Activated CD4-positive, alpha-beta T cell treated with anti-CD3 and anti-CD28 coated beads for 36 hours (primary cell): ENCODE data around the gene TBC1D24. TPM values are rescaled to one million over a fixed set of nuclear protein-coding genes. Genes with fewer than 3 reads are reported as not detected.
"Not testable (repeated sequence)": the region's sequence is repeated elsewhere in the genome, so short reads cannot be mapped to it uniquely, and the experiment has no call there.

Source experiments
- ATAC-seq: fragments of 200-7000 bp; cut with Tn5 transposase; one replicate; pipeline ENCODE4 v1.10.0; 2021; ENCODE audit warnings: mild to moderate bottlenecking, moderate library complexity
- CTCF ChIA-PET: fragments of 350-600 bp; sonication (Branson Sonifier 250); formaldehyde crosslinking; loops from one replicate; lab custom pipeline; 2021; ENCODE audit warnings: antibody characterized with exemption; lab: Charles Lee
- POLR2A ChIA-PET: fragments of 350-600 bp; sonication (Branson Sonifier 250); formaldehyde crosslinking; loops from one replicate; lab custom pipeline; 2021; ENCODE audit warnings: antibody characterized with exemption, inconsistent platforms; lab: Charles Lee
- DNase-seq: peaks from one replicate; pipeline ENCODE4 v3.0.0-alpha.2; 2020
- H3K27ac Mint-ChIP-seq: one replicate; pipeline ENCODE4 v1.8.0; 2021; ENCODE audit warnings: mixed read lengths
- H3K27me3 Mint-ChIP-seq: one replicate; pipeline ENCODE4 v1.8.0; 2021; ENCODE audit warnings: mixed read lengths
- H3K36me3 Mint-ChIP-seq: one replicate; pipeline ENCODE4 v1.8.0; 2021; ENCODE audit warnings: low read depth, mixed read lengths
- H3K4me1 Mint-ChIP-seq: one replicate; pipeline ENCODE4 v1.8.0; 2021; ENCODE audit warnings: mixed read lengths
- H3K4me3 Mint-ChIP-seq: one replicate; pipeline ENCODE4 v1.8.0; 2021; ENCODE audit warnings: mild to moderate bottlenecking, moderate library complexity, mixed read lengths
- H3K9me3 Mint-ChIP-seq: one replicate; pipeline ENCODE4 v1.8.0; 2021; ENCODE audit warnings: low read depth, mixed read lengths
- intact Hi-C, 2 experiments: fragments of 100-400 bp; cut with DNase I in 1 of 2; cut with micrococcal nuclease in 1 of 2; formaldehyde crosslinking; loops; one replicate each; pipeline versions ENCODE4 v1.14.2 to v1.15.1; 2022 to 2024; cut with DNase I, micrococcal nuclease
- total RNA-seq, 2 experiments: library from RNA; stranded (reverse); gene quantifications; one replicate each; pipeline ENCODE4 v1.2.3, GENCODE V29; 2021

Gene TBC1D24
- total RNA-seq, 2 experiments from 2014 or later, result 10.4 to 12.7 TPM

- ATAC-seq (no peak), DNase-seq (peak; percentile 18)
- Mint-ChIP-seq H3K9me3 (no peaks in the 10 kb centered on the region), H3K27me3 (no peaks in the 10 kb centered on the region), H3K36me3 (peaks cover 2% of the 10 kb centered on the region), H3K27ac (peak overlapping the region; percentile 84), H3K4me1 (peaks cover 15% of the 10 kb centered on the region), H3K4me3 (peak overlapping the region; percentile 82)
- CTCF ChIA-PET, result interaction anchor here (1.0 kb wide), 2 partner anchors 10 to 21 kb away, joined by 3 read pairs; partner anchors contain the start of gene AMDHD2
- intact Hi-C loops, result loop anchor here (1.0 to 5.0 kb wide), 5 partner anchors 10 to 823 kb away; partner anchors contain the start of genes AMDHD2 (in 1 of the 2), ATP6V0C (in 1 of the 2), HCFC1R1 (in 1 of the 2) and MAPK8IP3 (in 1 of the 2)
- POLR2A ChIA-PET, result interaction anchor here (2.0 kb wide), 1 partner anchor 10 kb away, joined by 8 read pairs; the partner anchor contains the start of gene AMDHD2
Observed at GRCh38 chr16:2530629-2531318, 55.8 kb downstream of the TBC1D24 start.

GRCh38 chr16:2531371-2531695 is 56.4 kb downstream of the TBC1D24 start, which contains the start of gene CEMP1:
CEMP1 (minus strand) TSS chr16:2531408; CDS start chr16:2531073, 335 bp downstream.
- DNase-seq, result no peak
- Mint-ChIP-seq H3K27me3 (no peaks in the 10 kb centered on the region), H3K4me1 (peaks cover 15% of the 10 kb centered on the region), H3K4me3 (peak within 1 kb of the TSS; percentile 82), H3K36me3 (peaks cover 2% of the 10 kb centered on the region), H3K27ac (peak within 1 kb of the TSS; percentile 97), H3K9me3 (no peaks in the 10 kb centered on the region)
- ChIA-PET CTCF (interaction anchor here (0.5 to 1.0 kb wide), 3 partner anchors 11 to 72 kb away, joined by 3 read pairs; partner anchors contain the start of gene AMDHD2), POLR2A (interaction anchor here (2.0 kb wide), 1 partner anchor 11 kb away, joined by 8 read pairs; the partner anchor contains the start of gene AMDHD2)
- peak; percentile 0 for ATAC-seq
- intact Hi-C loops, result loop anchor here (1.0 to 5.0 kb wide), 5 partner anchors 11 to 824 kb away; partner anchors contain the start of genes AMDHD2 (in 1 of the 2), ATP6V0C (in 1 of the 2), HCFC1R1 (in 1 of the 2) and MAPK8IP3 (in 1 of the 2)

- Mint-ChIP-seq H3K27me3 (no peaks in the 10 kb centered on the region), H3K9me3 (no peaks in the 10 kb centered on the region), H3K27ac (peak overlapping the region; percentile 97), H3K4me1 (peaks cover 17% of the 10 kb centered on the region), H3K36me3 (peaks cover 2% of the 10 kb centered on the region), H3K4me3 (peak overlapping the region; percentile 82)
- peak; percentile 94 for ATAC-seq
- peak; percentile 99 for DNase-seq
- intact Hi-C loops, result loop anchor here (1.0 to 5.0 kb wide), 6 partner anchors 12 to 825 kb away; partner anchors contain the start of genes AMDHD2 (in 2 of the 2), ATP6V0C (in 2 of the 2), HCFC1R1 (in 1 of the 2) and MAPK8IP3 (in 1 of the 2)
- ChIA-PET POLR2A (interaction anchor here (0.6 to 2.0 kb wide), 2 partner anchors 11 to 14 kb away, joined by 4 to 8 read pairs; partner anchors contain the start of gene AMDHD2), CTCF (interaction anchor here (0.5 to 0.7 kb wide), 2 partner anchors 71 to 316 kb away, joined by 3 read pairs; no protein-coding TSS in a partner anchor)
Observed at GRCh38 chr16:2531696-2532493, 57.0 kb downstream of the TBC1D24 start.

GRCh38 chr16:2532494-2533141 is 57.7 kb downstream of the TBC1D24 start:
- peak overlapping the region; percentile 82 for H3K4me3 Mint-ChIP-seq
- no peaks in the 10 kb centered on the region for H3K27me3 Mint-ChIP-seq
- CTCF ChIA-PET, result interaction anchor here (0.7 kb wide), 2 partner anchors 13 to 317 kb away, joined by 3 read pairs; no protein-coding TSS in a partner anchor
- ATAC-seq (peak; percentile 26), DNase-seq (peak; percentile 84)
- intact Hi-C loops, result loop anchor here (1.0 to 5.0 kb wide), 5 partner anchors 12 to 825 kb away; partner anchors contain the start of genes AMDHD2 (in 1 of the 2), ATP6V0C (in 1 of the 2), HCFC1R1 (in 1 of the 2) and MAPK8IP3 (in 1 of the 2)
- H3K27ac Mint-ChIP-seq, result peak overlapping the region; percentile 97
- POLR2A ChIA-PET, result interaction anchor here (0.6 to 2.0 kb wide), 2 partner anchors 12 to 13 kb away, joined by 4 to 8 read pairs; partner anchors contain the start of gene AMDHD2
- no peaks in the 10 kb centered on the region for H3K9me3 Mint-ChIP-seq
- peaks cover 21% of the 10 kb centered on the region for H3K4me1 Mint-ChIP-seq
- H3K36me3 Mint-ChIP-seq, result peaks cover 2% of the 10 kb centered on the region

GRCh38 chr16:2533142-2533755 is 58.3 kb downstream of the TBC1D24 start:
- not testable (repeated sequence) for H3K36me3 Mint-ChIP-seq, ATAC-seq, H3K9me3 Mint-ChIP-seq, H3K27me3 Mint-ChIP-seq
- POLR2A ChIA-PET, result interaction anchor here (2.0 kb wide), 1 partner anchor 13 kb away, joined by 8 read pairs; the partner anchor contains the start of gene AMDHD2
- CTCF ChIA-PET, result interaction anchor here (0.7 kb wide), 1 partner anchor 13 kb away, joined by 3 read pairs; no protein-coding TSS in a partner anchor
- peak overlapping the region; percentile 97 for H3K27ac Mint-ChIP-seq
- H3K4me3 Mint-ChIP-seq, result peak overlapping the region; percentile 82
- intact Hi-C loops, result loop anchor here (2.0 to 5.0 kb wide), 4 partner anchors 20 to 826 kb away; partner anchors contain the start of genes ATP6V0C (in 1 of the 2), HCFC1R1 (in 1 of the 2), MAPK8IP3 (in 1 of the 2) and NTN3 (in 1 of the 2)
- H3K4me1 Mint-ChIP-seq, result peaks cover 21% of the 10 kb centered on the region
- peak; percentile 7 for DNase-seq

- peaks cover 25% of the 10 kb centered on the region for H3K4me1 Mint-ChIP-seq
- CTCF ChIA-PET, result no interaction called here
- DNase-seq (no peak), ATAC-seq (no peak)
- no peak overlapping the region for H3K4me3 Mint-ChIP-seq
- intact Hi-C loops, result loop anchor here (2.0 to 5.0 kb wide), 4 partner anchors 21 to 827 kb away; partner anchors contain the start of genes ATP6V0C (in 1 of the 2), HCFC1R1 (in 1 of the 2), MAPK8IP3 (in 1 of the 2) and NTN3 (in 1 of the 2)
- H3K9me3 Mint-ChIP-seq, result no peaks in the 10 kb centered on the region
- H3K27me3 Mint-ChIP-seq, result no peaks in the 10 kb centered on the region
- POLR2A ChIA-PET, result no interaction called here
- H3K27ac Mint-ChIP-seq, result peak overlapping the region; percentile 60
- peaks cover 4% of the 10 kb centered on the region for H3K36me3 Mint-ChIP-seq
Observed at GRCh38 chr16:2533912-2534311, 59.0 kb downstream of the TBC1D24 start.

- ATAC-seq, H3K27me3 Mint-ChIP-seq, DNase-seq, H3K9me3 Mint-ChIP-seq, H3K4me3 Mint-ChIP-seq, CTCF ChIA-PET, POLR2A ChIA-PET, H3K36me3 Mint-ChIP-seq: not testable (repeated sequence)
- peak overlapping the region; percentile 60 for H3K27ac Mint-ChIP-seq
- H3K4me1 Mint-ChIP-seq, result peaks cover 29% of the 10 kb centered on the region
- intact Hi-C loops, result loop anchor here (5.0 kb wide), 3 partner anchors 62 to 827 kb away; partner anchors contain the start of genes HCFC1R1 (in 1 of the 2), MAPK8IP3 (in 1 of the 2), NTN3 (in 1 of the 2) and THOC6 (in 1 of the 2)
Observed at GRCh38 chr16:2534335-2534734, 59.4 kb downstream of the TBC1D24 start.

GRCh38 chr16:2535625-2536013 is 60.7 kb downstream of the TBC1D24 start:
- Mint-ChIP-seq H3K4me3 (no peak overlapping the region), H3K9me3 (no peaks in the 10 kb centered on the region), H3K27me3 (no peaks in the 10 kb centered on the region), H3K27ac (no peak overlapping the region), H3K4me1 (peaks cover 42% of the 10 kb centered on the region), H3K36me3 (peaks cover 7% of the 10 kb centered on the region)
- ATAC-seq, result no peak
- intact Hi-C loops, result loop anchor here in 1 of 2 experiments (2.0 to 5.0 kb wide), 4 partner anchors 753 to 1948 kb away; partner anchors contain the start of genes CRAMP1, EME2, IFT140 and MRPS34
- ChIA-PET POLR2A (no interaction called here), CTCF (interaction anchor here (0.5 kb wide), 1 partner anchor 1942 kb away, joined by 3 read pairs; no protein-coding TSS in a partner anchor)
- DNase-seq, result no peak

GRCh38 chr16:2537451-2538379 is 62.8 kb downstream of the TBC1D24 start, which contains the start of gene PDPK1:
PDPK1 (plus strand) TSS chr16:2538021; CDS start chr16:2538113, 92 bp downstream.
- intact Hi-C loops, result loop anchor here in 1 of 2 experiments (1.0 to 5.0 kb wide), 17 partner anchors 17 to 1950 kb away; partner anchors contain the start of genes AMDHD2, ATP6V0C, CCNF and CRAMP1
- CTCF ChIA-PET, result interaction anchor here (0.6 kb wide), 1 partner anchor 55 kb away, joined by 3 read pairs; no protein-coding TSS in a partner anchor
- ATAC-seq, result peak; percentile 93
- POLR2A ChIA-PET, result no interaction called here
- H3K36me3 Mint-ChIP-seq, result peaks cover 7% of the 10 kb centered on the region
- peak; percentile 97 for DNase-seq
- peak within 1 kb of the TSS; percentile 90 for H3K27ac Mint-ChIP-seq
- peak within 1 kb of the TSS; percentile 83 for H3K4me3 Mint-ChIP-seq
- H3K4me1 Mint-ChIP-seq, result peaks cover 38% of the 10 kb centered on the region
- H3K27me3 Mint-ChIP-seq, result no peaks in the 10 kb centered on the region
- no peaks in the 10 kb centered on the region for H3K9me3 Mint-ChIP-seq
